Thyroid gland (tissue), 4 donors: Measurements from ENCODE around the gene FGF22.

Experiments used
- CTCF ChIP-seq, 6 experiments: fragments of 200-600 bp in 3 of 6; fragments of 450-650 bp in 3 of 6; sonication (generic) in 3 of 6; IDR thresholded peaks; one replicate each; pipeline ENCODE4 v1.5.1; 2016 to 2019; ENCODE audit warnings: antibody characterized with exemption in 6 of 6, mild to moderate bottlenecking in 2 of 6, inconsistent platforms in 1 of 6, moderate library complexity in 1 of 6
- POLR2A ChIP-seq, 2 donors: fragments of 450-650 bp; IDR thresholded peaks; one replicate each; pipeline ENCODE4 v1.6.1; 2017; ENCODE audit warnings: antibody characterized with exemption in 2 of 2, mild to moderate bottlenecking in 2 of 2, moderate library complexity in 1 of 2

- TF ChIP-seq POLR2A (IDR thresholded peaks at IDR 0.05) (no peak), CTCF (IDR thresholded peaks at IDR 0.05) (no peak)
Observed at GRCh38 chr19:690203-690602, 50.5 kb downstream of the FGF22 start.
